GM12864 (cell line): ENCODE measurements around the gene XCL2.

Experiments
- DNase-seq: peaks from one replicate; pipeline ENCODE4 v3.0.0-alpha.2; 2011; ENCODE audit warnings: low read depth
- H3K4me3 ChIP-seq: 2 replicates; pipeline ENCODE4 v1.5.1; 2011; ENCODE audit warnings: mild to moderate bottlenecking, low read depth, low read length, control low read depth
- TF ChIP-seq, protein P1 (sequence below): IDR thresholded peaks from 2 replicates; pipeline ENCODE4 v1.5.1; 2011; ENCODE audit warnings: low read depth, mild to moderate bottlenecking, moderate library complexity, low read length, control low read depth, inconsistent platforms; ENCODE audit errors: missing control alignments

The XCL2 gene

DNA sequence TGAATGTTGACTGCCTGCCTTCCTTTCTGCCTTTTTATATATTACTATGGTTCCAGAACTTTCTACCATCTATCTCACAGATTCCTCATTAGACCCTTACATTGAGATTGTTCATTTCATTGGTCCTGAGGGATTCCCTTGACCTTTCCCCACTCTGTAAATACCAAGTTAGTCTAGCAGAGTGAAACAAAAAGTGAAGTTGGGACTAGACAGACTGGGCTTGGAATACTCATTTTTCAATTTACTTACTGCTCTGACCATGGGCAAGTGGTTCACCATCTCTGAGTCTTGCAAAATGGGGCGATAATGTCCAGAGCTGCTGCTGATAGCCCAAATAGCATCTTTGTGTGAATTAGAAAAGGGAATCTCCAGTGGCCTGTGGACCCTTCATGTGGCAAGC lies 38.8 kb downstream of the XCL2 start:
- no peak for DNase-seq
- TF ChIP-seq, protein P1, sequence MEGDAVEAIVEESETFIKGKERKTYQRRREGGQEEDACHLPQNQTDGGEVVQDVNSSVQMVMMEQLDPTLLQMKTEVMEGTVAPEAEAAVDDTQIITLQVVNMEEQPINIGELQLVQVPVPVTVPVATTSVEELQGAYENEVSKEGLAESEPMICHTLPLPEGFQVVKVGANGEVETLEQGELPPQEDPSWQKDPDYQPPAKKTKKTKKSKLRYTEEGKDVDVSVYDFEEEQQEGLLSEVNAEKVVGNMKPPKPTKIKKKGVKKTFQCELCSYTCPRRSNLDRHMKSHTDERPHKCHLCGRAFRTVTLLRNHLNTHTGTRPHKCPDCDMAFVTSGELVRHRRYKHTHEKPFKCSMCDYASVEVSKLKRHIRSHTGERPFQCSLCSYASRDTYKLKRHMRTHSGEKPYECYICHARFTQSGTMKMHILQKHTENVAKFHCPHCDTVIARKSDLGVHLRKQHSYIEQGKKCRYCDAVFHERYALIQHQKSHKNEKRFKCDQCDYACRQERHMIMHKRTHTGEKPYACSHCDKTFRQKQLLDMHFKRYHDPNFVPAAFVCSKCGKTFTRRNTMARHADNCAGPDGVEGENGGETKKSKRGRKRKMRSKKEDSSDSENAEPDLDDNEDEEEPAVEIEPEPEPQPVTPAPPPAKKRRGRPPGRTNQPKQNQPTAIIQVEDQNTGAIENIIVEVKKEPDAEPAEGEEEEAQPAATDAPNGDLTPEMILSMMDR: no peak

DNA sequence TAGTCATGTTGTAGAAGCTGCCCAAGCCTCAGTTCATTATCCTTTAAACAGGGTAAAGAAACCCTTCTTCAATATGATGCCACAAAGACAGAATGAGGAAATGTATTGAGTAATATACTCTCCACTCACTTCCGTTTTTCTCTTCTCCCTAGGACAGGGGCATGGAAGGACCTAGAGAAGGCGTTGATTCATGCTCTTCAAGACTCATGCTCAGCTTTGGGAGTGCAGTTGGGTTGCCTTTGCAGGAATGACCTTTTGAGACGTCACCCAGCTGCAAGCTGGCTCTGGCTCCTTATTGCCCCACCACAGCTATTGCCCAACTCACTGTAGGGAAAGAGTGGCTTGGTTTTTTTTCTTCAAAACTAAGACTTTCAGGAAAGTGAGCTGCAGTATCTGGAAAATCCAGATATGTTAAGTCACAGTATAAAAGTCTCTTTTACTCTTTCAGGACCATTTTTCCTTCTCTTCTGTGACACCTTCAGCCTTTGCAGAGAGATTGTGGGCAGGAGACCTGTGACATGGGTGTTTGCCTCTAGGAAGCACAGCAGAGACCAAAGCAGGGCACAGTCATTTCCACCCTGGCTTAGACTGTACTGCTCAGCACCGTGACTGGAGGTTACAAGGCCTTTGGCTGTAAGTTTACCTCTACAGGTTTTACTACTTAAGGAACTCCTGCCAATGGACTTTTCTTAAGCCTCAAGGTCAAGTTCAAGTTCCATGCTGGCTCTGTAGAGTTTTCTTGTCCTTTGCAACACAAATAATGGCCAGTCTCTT lies 39.5 kb downstream of the XCL2 start:
- no peak for DNase-seq
- TF ChIP-seq, protein P1: no peak
- no peak overlapping the region for H3K4me3 ChIP-seq

More for the DNA sequence above, 38.8 kb downstream of the XCL2 start:
- H3K4me3 ChIP-seq: no peak overlapping the region

DNA sequence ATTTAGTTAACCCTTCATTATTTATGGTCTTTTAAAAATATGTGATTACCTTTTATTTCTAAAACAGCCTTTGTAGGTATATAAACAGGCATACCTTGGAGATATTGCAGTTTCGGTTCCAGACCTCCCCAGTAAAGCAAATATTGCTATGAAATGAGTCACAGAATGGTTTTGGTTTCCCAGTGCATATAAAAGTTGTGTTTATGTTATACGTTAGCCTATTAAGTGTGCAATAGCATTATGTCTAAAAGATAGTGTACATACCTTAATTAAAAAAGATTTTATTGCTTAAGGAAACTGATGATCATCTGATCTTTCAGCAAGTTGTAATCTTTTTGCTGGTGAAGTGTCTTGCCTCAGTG lies 44.1 kb downstream of the XCL2 start:
- TF ChIP-seq, protein P1: no peak
- H3K4me3 ChIP-seq: no peak overlapping the region
- no peak for DNase-seq

DNA sequence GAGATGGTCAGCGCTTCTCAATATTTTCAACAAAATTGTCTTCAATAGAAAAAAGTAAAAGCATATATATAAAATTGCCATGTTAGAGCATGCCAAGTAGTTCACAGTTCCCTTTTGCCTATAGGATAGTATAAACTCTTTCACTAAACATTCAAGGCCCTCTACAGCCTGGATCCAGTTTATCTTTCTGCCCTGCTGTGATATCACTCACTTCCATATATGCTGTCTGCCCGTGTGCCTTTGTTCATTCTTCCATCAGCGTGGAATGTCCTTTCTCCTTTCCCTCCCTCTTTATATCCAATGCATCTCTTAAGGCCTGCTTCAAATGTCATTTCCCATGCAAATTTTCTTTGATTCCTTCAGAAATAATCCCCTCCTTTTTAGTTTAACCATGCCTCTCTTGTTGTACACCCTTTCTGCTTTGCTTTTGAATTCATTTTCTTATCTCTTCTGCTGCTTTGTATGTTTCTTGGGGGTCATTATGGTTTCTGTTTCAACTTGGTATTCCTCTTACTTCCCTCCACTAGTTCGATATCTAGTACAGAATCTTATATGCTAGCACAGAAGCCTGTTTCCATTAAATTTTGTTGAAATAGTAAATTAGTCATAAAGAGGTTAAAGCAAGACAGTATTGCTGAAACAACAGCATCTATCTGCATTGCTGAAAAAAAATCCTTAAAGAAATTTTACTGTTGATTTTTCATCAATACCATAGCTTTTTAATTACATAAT lies 44.7 kb downstream of the XCL2 start:
- DNase-seq: no peak
- no peak overlapping the region for H3K4me3 ChIP-seq
- TF ChIP-seq, protein P1: no peak

DNA sequence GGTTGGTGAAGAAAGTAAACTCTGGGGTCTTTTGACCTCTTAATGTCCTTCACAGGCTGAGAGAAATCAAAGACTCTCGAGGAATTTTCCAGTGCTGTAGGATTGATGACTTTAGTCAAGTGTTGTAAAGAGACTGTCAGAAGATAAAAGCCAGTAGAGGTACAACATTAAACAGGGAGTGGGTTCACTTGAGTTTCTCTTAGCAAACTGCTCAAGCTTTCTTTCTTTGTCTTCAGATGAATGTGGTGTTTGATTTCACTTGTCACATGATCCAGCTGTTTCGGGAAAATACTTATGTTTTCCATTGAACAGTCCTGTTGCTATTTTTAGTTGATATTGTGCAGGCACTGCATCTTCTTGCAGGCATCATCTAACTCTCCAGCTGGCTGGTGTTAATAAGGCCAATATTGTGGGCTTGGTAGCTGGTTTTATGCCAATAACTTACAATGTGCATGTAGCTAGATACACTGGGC lies 45.6 kb downstream of the XCL2 start:
- TF ChIP-seq, protein P1: no peak
- no peak overlapping the region for H3K4me3 ChIP-seq
- DNase-seq: no peak

DNA sequence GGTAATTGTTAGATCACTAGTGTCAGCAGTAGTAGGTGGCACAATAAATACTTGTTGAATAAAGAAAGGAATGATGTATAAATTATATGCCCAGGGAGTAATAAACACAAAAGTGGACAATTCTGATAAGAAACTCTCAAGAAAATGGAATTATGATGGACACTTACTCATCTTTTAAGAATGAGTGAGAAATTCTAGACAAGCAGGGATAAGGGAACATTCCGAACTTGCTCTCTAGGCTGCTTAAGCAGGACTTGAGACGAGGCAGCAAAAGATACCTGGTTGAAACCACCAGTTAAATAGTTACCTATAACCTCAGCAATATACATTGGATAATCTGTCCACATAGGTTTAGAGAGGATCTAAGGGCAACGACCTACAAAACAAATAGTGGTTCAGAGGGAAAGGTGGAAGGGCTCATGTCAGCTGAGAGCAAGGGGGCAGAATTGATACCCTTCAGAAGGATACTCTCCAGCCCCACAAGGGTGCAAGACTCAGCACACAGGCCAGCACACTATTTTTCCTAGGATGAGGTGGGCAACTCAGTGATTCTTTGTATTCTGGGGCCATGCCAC lies 46.3 kb downstream of the XCL2 start:
- TF ChIP-seq, protein P1: no peak
- no peak for DNase-seq
- H3K4me3 ChIP-seq: no peak overlapping the region
